GM23338 (cell line): ENCODE data around the gene ERC1.

ENCODE experiments used
- CREB1 ChIP-seq: fragments of 250-450 bp; sonication (Bioruptor Pico); IDR thresholded peaks from 2 replicates; pipeline ENCODE4 v1.5.0; 2020; ENCODE audit warnings: low read depth, mild to moderate bottlenecking, moderate library complexity
- ETS1 ChIP-seq: IDR thresholded peaks from 2 replicates; pipeline ENCODE4 v1.6.1; 2016; ENCODE audit warnings: antibody characterized with exemption
- EZH2 ChIP-seq: fragments of 200-600 bp; sonication (generic); IDR thresholded peaks from one replicate; pipeline ENCODE4 v1.8.0; 2017; ENCODE audit warnings: antibody characterized with exemption, mild to moderate bottlenecking, low read depth; ENCODE audit not compliant: unreplicated experiment
- EZH2phosphoT487 ChIP-seq: fragments of 200-600 bp; sonication (generic); IDR thresholded peaks from one replicate; pipeline ENCODE4 v1.8.1; 2018; ENCODE audit warnings: antibody characterized with exemption; ENCODE audit not compliant: unreplicated experiment
- JUNB ChIP-seq: IDR thresholded peaks from one replicate; pipeline ENCODE4 v1.6.1; 2016; ENCODE audit warnings: antibody characterized with exemption; ENCODE audit not compliant: unreplicated experiment
- POLR2AphosphoS5 ChIP-seq: IDR thresholded peaks from 2 replicates; pipeline ENCODE4 v1.6.1; 2016; ENCODE audit warnings: antibody characterized with exemption, low read depth
- STAT1 ChIP-seq: IDR thresholded peaks from one replicate; pipeline ENCODE4 v1.6.1; 2016; ENCODE audit warnings: antibody characterized with exemption; ENCODE audit not compliant: unreplicated experiment
- ZNF462 ChIP-seq: fragments of 250-450 bp; sonication (Bioruptor Pico); IDR thresholded peaks from 2 replicates; pipeline ENCODE4 v1.5.0; 2020; ENCODE audit warnings: mild to moderate bottlenecking, moderate library complexity
- TF ChIP-seq, protein P1 (sequence below), 2 experiments: fragments of 200-600 bp in 1 of 2; sonication (generic) in 1 of 2; conservative IDR thresholded peaks; 2 replicates each; pipeline versions ENCODE4 v1.5.1 to v1.6.1; 2016 to 2017; ENCODE audit warnings: antibody characterized with exemption in 2 of 2, low read depth in 2 of 2, mild to moderate bottlenecking in 2 of 2, moderate library complexity in 1 of 2
- TF ChIP-seq, protein P2 (sequence below): IDR thresholded peaks from one replicate; pipeline ENCODE4 v1.6.1; 2018; ENCODE audit warnings: antibody characterized with exemption; ENCODE audit not compliant: unreplicated experiment

GRCh38 chr12:1122786-1123185 lies 131.8 kb downstream of the ERC1 start:
- TF ChIP-seq POLR2AphosphoS5 (no peak), EZH2phosphoT487 (no peak), EZH2 (no peak), STAT1 (no peak), JUNB (no peak), CREB1 (CRISPR knock-in tag) (no peak), ETS1 (no peak), ZNF462 (CRISPR knock-in tag) (no peak)
- TF ChIP-seq, protein P1, sequence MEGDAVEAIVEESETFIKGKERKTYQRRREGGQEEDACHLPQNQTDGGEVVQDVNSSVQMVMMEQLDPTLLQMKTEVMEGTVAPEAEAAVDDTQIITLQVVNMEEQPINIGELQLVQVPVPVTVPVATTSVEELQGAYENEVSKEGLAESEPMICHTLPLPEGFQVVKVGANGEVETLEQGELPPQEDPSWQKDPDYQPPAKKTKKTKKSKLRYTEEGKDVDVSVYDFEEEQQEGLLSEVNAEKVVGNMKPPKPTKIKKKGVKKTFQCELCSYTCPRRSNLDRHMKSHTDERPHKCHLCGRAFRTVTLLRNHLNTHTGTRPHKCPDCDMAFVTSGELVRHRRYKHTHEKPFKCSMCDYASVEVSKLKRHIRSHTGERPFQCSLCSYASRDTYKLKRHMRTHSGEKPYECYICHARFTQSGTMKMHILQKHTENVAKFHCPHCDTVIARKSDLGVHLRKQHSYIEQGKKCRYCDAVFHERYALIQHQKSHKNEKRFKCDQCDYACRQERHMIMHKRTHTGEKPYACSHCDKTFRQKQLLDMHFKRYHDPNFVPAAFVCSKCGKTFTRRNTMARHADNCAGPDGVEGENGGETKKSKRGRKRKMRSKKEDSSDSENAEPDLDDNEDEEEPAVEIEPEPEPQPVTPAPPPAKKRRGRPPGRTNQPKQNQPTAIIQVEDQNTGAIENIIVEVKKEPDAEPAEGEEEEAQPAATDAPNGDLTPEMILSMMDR (conservative IDR thresholded peaks at IDR 0.05; ENCODE audit: low read depth in 2 of 2) = no peak
- TF ChIP-seq, protein P2, sequence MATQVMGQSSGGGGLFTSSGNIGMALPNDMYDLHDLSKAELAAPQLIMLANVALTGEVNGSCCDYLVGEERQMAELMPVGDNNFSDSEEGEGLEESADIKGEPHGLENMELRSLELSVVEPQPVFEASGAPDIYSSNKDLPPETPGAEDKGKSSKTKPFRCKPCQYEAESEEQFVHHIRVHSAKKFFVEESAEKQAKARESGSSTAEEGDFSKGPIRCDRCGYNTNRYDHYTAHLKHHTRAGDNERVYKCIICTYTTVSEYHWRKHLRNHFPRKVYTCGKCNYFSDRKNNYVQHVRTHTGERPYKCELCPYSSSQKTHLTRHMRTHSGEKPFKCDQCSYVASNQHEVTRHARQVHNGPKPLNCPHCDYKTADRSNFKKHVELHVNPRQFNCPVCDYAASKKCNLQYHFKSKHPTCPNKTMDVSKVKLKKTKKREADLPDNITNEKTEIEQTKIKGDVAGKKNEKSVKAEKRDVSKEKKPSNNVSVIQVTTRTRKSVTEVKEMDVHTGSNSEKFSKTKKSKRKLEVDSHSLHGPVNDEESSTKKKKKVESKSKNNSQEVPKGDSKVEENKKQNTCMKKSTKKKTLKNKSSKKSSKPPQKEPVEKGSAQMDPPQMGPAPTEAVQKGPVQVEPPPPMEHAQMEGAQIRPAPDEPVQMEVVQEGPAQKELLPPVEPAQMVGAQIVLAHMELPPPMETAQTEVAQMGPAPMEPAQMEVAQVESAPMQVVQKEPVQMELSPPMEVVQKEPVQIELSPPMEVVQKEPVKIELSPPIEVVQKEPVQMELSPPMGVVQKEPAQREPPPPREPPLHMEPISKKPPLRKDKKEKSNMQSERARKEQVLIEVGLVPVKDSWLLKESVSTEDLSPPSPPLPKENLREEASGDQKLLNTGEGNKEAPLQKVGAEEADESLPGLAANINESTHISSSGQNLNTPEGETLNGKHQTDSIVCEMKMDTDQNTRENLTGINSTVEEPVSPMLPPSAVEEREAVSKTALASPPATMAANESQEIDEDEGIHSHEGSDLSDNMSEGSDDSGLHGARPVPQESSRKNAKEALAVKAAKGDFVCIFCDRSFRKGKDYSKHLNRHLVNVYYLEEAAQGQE = no peak
